ENCODE measurements around the gene PRKG1.

PRKG1 gene

DNA sequence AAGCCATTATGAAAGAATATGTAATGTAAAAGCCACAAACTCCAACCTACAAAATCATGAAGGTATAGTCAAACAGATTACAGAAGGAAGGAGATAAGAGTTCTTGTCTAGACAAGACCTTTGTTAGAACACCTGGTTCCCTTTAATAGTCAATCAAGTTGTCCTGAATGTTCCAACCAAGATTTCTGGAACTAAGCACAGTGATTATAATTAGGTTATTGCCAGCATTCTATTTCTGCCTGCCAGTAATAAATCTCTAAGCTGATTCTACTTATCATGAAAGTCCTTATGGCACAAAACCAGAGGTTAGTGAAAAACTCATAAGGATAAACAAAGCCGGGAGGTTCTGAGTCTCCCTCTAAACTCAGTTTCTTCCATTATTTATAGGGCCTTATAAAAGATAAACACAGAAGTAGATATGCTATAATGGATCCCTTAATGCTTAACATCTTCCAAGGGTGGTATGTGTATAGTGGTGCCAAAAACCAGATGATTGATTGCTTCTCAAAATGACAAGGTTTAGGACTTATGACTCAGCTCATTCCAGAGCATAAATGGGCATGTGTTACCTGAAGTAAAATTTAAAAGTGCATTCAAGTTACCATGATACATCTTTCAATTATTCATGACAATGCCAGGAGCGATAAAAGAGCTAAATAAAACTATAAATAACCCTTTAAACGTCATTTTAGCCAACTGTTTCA, 387.9 kb downstream of the PRKG1 start:
- no peak for DNase-seq

DNA sequence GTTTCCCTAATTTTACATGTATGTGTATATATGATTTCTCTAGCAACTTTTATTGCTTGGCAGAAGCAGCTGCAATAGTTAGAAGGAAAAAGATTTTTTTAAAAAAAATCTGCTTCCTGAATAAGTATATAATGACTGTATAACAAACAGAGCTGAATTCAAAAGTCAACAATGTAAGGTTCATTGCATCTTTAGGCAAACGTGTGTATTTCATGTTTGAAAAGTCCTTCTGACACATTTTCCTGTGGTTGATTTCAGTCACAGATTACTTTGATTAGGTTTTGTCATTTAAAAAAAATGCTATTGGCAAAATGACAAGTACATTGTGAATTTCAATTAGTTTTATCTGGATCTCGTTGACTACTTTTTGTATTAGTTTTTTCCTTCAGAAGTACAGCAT, 394.1 kb downstream of the PRKG1 start:
- DNase-seq: no peak

DNA sequence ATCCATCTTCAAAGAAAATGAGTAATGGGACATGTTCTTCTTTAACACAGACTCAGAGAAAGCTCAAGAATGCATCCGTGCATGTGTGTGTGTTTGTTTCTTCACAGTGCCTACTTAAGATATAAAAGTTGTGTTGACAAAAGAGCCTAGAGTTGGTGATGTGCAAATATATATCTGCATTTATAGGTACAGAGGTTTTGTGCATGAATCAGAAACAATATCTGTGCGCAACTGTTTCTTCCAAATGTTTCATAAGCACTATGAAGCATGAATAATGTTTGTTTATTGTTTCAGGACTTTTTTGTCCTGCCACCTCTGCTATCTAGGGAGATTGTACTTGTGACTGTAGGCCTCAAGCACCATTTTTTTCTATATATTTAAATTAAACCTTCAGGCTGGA, 395.4 kb downstream of the PRKG1 start:
- no peak for DNase-seq

DNA sequence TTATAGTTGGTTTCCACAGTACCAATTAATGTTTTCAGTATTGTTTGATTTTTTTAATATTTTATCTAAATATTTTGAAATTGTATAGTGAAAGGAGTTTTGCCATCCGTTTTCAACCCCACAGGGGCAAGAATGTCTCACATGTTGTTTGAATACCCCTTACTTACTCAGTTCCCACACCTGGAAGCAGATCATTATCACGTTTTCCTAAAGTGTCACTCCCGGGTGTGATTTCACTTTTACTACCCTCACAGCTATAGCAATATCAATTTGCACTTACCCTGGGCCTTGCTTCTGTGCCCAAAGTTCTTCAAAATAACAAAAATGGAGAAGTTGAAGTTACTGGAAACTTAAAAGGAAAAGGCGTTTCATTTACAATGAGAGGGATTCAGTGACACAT, 397.0 kb downstream of the PRKG1 start:
- DNase-seq: no peak

DNA sequence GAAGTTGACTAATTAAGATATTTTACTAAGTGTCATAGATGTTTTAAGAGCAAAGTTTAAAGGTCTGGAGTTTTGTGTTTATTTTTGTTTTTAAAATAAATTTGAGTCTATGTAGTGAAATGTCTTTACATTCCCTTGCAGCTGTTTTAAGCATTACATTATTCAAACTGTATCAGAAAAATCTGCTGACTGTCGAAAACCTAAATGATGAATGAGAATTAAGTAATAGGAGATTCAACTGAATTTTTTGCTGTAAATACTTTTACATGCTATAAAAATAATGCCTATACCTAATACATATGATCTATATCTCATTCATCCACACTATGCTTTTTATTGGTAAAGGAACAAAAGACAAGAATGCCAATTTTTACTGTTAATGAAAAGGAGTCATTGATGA, 397.9 kb downstream of the PRKG1 start:
- DNase-seq: no peak

DNA sequence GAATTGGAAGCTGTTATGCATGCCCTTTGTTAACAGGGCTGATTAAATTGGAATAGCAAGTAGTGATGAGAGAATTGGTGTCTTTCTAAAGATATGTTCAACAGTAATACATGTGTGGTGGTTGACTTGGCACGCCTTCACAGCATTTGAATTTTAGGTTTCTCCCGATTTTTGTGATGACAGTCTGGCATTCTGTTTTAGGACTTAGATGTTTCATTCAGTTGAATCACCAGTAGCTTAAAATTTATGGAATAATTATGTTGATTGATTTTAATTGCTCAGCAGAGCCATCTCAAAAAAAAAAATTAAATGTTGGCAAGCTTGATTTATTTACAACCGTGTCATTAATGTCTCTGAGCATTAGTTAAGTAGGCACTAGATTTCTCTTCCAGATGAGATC, 405.4 kb downstream of the PRKG1 start:
- no peak for DNase-seq

DNA sequence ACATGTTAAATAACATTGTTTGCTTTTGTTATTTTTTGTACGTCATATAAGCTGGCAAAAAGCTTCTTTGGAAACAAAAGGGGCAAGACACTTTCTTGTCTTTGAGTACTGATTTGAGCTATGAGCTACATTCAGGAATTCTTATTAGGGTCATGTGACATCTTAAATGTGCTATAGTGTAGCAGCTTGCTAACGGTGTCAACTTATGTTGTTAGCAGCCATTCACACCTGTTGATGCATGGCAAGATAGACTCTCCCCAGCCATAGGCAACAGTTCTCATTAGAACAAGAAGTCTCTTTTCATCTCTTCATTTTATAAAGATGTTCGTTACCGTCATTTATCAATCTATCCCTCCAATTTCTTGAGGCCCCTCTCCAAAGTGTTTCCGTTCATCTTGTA, 411.4 kb downstream of the PRKG1 start:
- DNase-seq: no peak

DNA sequence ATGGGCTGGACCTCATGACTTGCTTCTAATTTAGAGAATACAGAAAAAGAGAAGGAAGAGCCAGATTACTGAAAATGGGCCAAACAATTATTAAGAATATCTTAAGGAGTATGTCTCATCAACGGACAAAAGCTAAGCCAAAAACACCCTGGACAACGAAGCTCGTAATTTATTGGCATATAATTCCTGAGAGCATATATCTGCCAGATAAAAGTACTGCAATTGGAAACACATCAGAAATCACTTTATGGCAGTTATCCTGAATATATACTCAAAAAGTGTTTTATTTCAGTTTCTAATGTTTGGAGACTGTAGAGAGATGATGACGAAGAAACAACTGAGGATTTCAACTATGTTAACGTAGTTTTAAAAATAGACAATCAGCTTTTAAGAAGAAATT, 413.3 kb downstream of the PRKG1 start:
- DNase-seq: no peak

DNA sequence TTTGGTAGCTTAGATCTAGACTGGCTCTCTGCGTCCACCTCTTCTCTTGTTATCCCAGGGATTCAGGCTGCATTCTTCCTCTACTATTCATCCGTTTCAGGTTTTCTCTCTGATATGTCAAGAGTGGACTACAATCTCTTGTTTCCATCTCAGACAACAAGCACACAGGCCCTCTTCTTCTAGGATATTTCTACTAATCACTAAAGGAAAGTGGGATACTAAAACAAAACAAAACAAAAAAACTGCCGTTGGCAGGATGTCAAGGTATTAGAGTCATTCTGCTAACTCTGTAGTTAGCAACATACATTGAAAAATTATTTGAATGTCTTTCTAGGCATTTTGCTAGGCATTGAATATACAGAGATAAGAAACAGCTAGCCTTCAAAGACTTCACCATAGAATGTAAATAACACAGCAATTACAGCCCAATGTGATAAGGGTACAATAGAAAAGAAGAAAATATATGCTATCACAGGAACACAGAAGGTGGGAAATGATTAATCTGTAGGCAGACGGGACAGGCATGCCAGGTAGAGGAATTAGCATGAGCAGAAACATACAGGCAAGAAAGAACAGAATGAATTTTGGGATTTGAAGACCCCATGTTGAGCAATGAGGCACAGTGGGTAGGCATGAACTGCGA, 414.6 kb downstream of the PRKG1 start:
- DNase-seq: no peak

DNA sequence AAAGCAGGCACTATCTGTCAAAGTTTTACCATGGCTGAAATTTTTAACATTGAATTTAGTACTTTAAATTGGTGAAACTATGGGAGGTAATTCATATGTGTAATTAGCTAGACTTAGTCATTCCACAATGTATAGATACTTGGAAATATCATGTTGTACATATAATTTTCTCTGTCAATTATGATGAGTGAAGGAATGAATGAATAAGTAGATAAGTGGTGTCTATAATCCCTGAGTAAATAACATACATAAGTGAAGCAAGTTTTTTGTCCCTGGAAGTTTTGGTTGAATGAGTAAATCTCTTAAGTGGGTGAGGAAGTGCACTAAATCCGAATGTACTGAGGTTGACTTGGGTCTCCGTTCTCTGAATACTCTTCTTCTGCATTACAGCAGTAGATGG, 424.1 kb downstream of the PRKG1 start:
- DNase-seq: no peak

DNA sequence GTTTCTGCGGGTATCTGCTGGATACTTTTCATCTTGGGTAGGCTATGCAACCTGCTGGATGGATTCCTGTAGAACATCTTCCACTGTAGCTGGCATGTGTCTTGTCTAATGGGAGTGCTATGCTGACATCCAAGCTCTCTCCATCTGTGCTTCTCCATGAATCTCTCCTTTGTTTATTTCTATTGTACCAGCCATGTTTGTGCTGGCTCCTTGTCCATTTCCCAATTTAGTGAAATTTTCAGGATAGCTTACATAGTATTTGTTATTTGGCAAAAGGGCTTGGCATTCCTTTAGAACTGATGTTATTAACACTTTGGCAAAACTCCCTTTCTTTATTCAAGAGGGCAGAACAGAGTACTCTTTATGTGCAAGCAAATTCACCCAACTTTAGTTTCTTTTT, 427.1 kb downstream of the PRKG1 start:
- no peak for DNase-seq

DNA sequence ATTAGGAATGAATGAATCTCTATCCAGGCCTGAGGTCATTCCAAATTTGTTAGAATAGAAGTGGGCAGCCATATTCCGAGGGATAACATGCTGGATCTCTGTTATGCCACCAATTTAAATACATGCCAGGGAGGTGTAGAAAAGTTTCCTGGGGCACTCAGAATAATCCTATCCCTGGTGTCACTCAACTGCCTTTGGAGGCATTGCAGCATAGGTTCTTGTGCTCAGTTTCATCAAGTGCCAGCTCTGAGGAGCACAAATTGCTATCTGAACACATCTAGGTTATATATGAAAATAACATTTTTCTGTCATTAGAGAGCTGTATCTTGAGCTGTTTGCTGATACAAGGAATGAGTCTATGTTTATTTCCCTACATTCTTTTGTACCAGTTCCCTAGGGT, 427.8 kb downstream of the PRKG1 start:
- no peak for DNase-seq

DNA sequence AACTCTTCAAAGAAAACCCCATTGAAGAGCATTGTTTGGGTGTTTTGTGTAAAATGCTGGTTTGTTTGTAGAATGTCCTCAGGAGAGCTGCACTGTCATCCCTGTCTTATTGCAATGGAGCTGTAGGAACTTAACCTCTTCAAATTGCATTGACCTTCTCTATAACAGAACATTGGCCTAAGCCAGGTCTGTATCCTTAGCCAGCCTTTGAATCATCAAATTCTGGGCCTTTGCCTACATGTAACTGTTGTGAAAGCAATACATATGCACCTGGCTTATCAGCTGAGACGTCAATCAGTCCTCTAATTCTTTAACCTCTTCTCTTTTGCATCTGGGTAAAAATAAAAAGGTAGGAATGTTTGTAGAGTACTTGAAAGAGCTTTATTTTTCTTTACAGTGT, 429.1 kb downstream of the PRKG1 start:
- DNase-seq: no peak

DNA sequence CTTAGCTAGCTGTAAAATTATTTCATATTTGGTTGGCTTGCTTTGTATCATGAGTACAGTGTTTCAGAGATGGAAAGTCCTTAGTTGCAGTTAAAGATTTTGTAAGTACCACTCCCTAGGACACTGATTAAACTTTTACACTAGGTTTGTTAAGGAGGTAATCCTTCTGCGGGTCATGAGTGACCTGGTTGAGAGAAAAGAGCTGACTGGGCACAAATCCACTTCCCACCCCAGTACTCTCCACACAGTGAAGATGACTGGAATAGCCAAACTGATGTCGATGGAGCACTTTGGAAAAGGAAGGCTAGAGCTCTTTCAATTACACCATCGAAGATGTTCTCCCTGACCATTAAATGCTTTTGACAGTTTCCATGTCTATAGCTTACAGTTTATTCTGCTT, 433.2 kb downstream of the PRKG1 start:
- DNase-seq: no peak

DNA sequence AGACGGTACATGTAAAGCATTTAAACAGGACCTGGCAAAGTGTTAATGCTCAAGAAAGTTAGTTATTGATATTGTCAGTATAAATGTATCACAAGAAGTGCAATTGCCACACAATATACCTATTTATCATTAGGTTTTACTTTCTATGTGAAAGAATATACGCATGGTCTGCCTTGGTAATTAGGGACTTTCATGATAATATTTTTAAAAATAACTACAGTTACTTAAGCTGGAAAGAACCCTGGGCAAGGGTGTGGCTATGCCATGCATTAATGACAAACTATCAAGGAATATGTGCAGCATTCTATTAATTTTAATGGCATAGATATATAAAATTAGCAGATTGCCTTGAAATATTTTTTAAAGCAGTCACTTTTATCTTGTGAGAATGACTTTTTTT, 433.9 kb downstream of the PRKG1 start:
- DNase-seq: no peak

DNA sequence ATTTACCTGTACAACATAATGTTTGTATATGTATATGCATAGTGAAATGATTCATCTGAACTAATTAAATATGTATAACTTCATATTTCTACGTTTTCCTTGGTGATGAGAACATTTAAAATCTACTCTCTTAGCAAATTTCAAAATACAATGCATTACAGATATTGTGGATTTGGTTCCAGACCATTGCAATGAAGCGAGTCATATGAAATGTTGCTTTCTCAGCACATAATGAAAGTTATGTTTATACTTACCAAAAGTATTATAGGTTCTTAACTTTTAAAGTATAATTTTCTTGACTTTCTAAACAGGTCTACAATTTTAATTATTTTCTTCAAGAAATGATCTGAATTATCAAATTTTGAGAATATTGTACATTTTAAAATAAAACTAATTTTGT, 435.9 kb downstream of the PRKG1 start:
- DNase-seq: no peak

DNA sequence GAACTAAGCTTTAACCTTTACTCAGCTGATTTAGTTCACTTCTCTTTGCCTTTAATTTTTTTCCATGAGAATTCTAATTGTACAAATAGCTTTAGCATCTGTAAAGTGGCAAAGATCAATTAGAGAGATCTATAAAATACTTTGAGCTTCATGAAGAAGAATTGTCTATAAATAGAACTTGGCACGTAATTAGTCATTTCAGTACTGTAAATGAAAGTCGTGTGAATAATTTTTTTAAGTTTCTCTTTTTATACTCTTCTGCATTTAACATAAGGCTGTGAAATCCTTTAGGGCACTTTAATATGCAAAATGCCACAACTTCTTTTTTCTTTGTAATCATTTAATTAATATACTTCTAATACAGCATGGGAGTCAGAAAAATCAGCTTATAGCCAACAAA, 447.3 kb downstream of the PRKG1 start:
- no peak for DNase-seq

DNA sequence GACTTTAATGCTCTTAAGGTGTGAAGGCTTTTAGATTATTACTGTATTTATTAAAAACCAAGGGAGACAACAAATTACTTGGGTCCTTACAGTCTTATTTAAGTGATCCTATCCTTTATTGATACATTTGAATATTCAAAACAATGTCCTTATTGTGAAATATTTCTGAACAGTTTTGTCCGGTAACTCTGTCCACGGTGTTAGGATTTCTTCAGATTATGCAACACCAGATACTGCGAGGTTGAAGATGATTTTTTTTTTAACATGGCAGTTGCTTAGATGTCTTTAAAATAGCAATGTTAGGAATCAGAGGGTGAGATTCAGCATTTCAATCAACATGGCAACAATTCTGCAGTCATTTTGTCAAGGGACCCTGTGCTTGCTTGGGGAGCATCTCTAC, 448.6 kb downstream of the PRKG1 start:
- no peak for DNase-seq

DNA sequence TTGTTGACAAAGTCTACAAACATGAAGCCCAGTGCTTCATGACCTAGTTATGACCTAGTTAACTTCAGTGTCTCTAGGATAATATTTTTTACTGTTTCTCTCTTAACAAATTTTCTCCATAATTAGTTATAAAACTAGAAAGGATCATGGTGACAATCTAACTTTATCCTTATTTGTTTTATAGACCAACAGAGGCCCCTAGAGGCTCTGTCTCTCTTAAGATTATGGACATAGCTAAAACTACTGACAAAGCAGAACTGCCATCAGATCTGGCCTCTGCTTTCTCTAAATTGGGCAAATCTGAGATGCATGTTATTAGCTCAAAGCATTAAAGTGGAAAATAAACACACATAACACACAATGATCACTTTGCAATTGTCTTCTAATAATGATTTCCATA, 449.2 kb downstream of the PRKG1 start:
- no peak for DNase-seq

DNA sequence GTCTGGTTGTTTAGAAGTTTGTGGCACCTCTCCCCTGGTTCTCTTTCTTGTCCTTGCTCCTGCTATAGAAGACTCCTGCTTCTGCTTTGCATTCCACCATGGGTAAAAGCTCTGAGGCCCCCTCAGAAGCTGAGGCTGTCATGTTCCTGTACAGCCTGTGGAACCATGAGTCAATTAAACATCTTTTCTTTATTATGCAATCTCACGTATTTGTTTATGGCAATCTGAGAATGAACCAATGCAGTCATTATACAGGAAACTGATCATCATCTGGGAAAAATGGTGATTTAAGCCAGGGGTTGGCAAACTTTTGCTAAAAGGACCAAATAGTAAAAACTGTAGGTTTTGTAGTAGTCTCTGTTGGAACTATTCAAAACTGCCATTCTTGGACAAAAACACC, 449.8 kb downstream of the PRKG1 start:
- no peak for DNase-seq

DNA sequence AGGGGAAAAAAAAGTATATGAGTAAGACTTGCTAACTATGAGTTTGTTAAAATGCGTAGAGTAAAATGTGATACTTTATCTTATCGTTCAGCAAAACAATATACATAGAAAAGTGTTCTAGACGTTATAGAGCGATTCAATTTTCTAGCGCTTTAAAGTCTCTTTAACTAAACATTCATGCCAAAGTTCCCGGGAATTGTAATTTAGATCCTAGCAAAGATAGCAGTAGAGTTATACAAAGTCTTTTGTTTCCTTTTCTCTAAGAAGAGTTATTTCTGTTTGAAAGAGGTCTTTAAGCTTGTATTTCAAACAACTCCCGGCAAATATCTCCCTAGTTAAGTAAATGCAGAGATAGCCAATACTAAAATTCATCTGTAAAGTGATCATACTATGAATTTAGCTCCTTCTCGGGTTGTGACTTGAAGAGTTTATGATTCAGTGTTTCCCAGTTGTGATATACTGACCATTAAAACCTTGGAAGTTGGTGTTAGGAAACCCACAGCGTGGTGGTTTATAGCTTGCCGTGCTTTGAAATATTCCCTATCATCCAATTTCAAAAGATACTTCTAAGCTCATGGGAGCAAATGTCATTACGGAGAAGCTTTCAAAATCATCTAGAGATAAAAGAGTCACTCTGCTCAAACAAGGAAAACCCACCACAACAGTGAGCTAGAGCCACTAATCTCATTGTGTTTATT, 453.4 kb downstream of the PRKG1 start:
- no peak for DNase-seq

DNA sequence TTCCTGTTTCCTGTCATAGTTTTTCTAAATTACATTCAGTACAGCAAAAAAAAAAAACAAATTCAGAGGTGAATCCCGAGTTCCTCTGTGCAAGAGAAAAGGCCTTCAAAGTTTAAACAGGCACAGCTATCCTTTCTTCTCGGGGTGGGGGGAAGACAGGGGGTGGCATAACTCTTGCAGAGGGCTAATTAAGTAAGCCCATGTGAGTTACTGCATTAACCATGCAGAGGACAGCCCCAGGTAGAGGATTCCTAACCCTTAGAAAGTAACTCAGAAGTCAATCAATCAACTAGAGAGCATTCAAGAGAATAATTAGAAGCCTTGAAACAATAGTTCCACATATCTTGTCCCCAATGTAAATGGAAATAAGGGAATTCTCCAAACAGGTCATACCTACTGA, 454.2 kb downstream of the PRKG1 start:
- no peak for DNase-seq

DNA sequence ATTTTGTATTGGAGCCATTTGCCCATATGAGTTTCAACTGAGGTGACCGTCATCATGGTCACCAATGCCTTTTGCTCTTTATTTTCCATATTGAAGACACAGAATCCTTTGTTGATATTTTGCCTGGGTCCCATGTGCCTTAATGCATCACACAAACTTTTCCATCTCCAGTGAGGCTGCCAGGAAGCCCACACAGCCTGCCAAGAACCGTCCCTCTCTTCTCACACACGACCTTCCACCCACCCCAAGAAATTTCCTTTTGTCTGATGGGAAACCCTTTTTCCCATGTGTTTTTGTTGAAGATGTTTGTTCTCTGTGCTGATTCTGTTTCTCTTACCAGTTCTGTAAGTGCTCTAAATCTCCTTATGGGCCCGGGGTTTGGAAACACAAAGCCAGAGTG, 456.3 kb downstream of the PRKG1 start:
- DNase-seq: no peak

DNA sequence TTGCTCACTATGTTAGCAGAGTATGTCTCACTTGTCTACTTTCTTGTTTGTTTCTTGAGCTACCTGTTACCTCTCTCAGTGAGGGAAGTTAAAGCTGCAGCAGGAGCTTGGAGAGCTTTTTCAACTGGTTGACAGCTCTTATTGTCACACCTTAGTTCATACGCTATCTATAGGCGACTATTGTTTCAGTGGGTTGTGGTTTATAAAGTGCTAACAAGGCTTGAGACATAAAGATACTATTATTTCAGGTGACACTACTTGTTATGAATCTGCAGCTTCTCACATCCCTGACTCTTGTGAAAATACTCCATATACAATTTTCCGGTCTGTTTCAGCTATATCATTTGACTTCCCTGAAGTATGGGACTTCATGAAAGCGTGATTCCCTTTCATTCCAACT, 457.8 kb downstream of the PRKG1 start:
- no peak for DNase-seq

DNA sequence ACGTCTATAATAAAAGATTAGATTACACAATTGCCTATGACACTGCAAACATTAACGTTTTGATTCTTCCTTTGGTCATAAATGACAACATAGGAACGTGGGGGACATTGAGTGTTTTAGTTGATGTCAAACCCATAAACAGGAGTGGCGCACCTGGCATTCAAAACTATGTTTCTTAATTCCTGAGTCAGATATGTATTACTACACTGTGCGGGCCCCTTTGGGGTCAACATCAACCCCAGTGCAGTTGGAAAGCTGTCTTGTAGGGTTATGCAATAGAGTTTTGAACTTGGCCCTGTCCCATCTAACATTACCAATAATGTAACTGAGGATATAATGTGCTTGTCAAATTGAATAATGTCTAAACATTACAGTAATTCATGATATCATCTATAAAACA, 468.6 kb downstream of the PRKG1 start:
- no peak for DNase-seq

Data from activated naive CD4-positive, alpha-beta T cell (primary cell).